GM12878 (cell line): ENCODE data around the gene XPNPEP1. TPM values are rescaled to one million over a fixed set of nuclear protein-coding genes. Genes with fewer than 3 reads are reported as not detected.

ENCODE experiments used
- BRCA1 ChIP-seq: IDR thresholded peaks from 2 replicates; pipeline ENCODE4 v1.6.1; 2011; ENCODE audit warnings: low read depth, low read length, improper control_type of control experiment
- DPF2 ChIP-seq: fragments of 450-650 bp; IDR thresholded peaks from 2 replicates; pipeline ENCODE4 v1.6.1; 2017; ENCODE audit warnings: mild to moderate bottlenecking
- FOXM1 ChIP-seq: IDR thresholded peaks from 2 replicates; pipeline ENCODE4 v1.6.1; 2012; ENCODE audit warnings: low read depth, mild to moderate bottlenecking, inconsistent platforms, low read length, moderate library complexity
- HDGF ChIP-seq: fragments of 450-650 bp; IDR thresholded peaks from 2 replicates; pipeline ENCODE4 v1.6.1; 2016; ENCODE audit warnings: antibody characterized with exemption
- MEF2A ChIP-seq: IDR thresholded peaks from 2 replicates; pipeline ENCODE4 v1.6.1; 2011; ENCODE audit warnings: low read depth, mild to moderate bottlenecking, low read length, moderate library complexity; ENCODE audit not compliant: insufficient read depth
- MXI1 ChIP-seq: fragments of 150-350 bp; IDR thresholded peaks from 2 replicates; pipeline ENCODE4 v1.6.1; 2011; ENCODE audit warnings: low read depth, mild to moderate bottlenecking, inconsistent platforms, low read length, improper control_type of control experiment
- RELB ChIP-seq: fragments of 450-650 bp; IDR thresholded peaks from 2 replicates; pipeline ENCODE4 v1.6.1; 2017; ENCODE audit warnings: low read depth, mild to moderate bottlenecking, moderate library complexity
- SIN3A ChIP-seq: IDR thresholded peaks from 2 replicates; pipeline ENCODE4 v1.6.1; 2012; ENCODE audit warnings: low read depth, low read length, improper control_type of control experiment
- ZBED1 ChIP-seq: IDR thresholded peaks from 2 replicates; pipeline ENCODE4 v1.6.1; 2016; ENCODE audit warnings: borderline replicate concordance
- ZBTB11 ChIP-seq: fragments of 450-650 bp; formaldehyde crosslinking; IDR thresholded peaks from 2 replicates; pipeline ENCODE4 v1.5.0; 2022; ENCODE audit warnings: mild to moderate bottlenecking, missing genetic modification characterization
- ZBTB33 ChIP-seq: fragments of 450-650 bp; IDR thresholded peaks from 2 replicates; pipeline ENCODE4 v1.6.1; 2017; ENCODE audit warnings: mild to moderate bottlenecking
- ZBTB4 ChIP-seq: fragments of 450-650 bp; formaldehyde crosslinking; IDR thresholded peaks from 2 replicates; pipeline ENCODE4 v1.4.0; 2022; ENCODE audit warnings: mild to moderate bottlenecking, moderate library complexity
- ZNF592 ChIP-seq: fragments of 450-650 bp; IDR thresholded peaks from 2 replicates; pipeline ENCODE4 v1.6.1; 2017; ENCODE audit warnings: mild to moderate bottlenecking, moderate library complexity
- polyA plus RNA-seq, 11 experiments: library from polyadenylated mRNA; depleted of rRNA in 4 of 11; unstranded in 6 of 11; stranded (reverse) in 5 of 11; fragments of >200 nt; fragmentation: Nextera tagmentation in 4 of 11; fragmentation: Illumina TruSeq in 1 of 11; extraction: Ambion mirVana in 4 of 11; extraction: Trizol in 1 of 11; gene quantifications; 1 replicate in 1 of 11; 2 replicates in 10 of 11; pipeline versions ENCODE4 v1.2.1 to v1.2.3, GENCODE V29; 2011 to 2016; ENCODE audit warnings: inconsistent platforms in 2 of 11, missing spikeins in 2 of 11, low read depth in 1 of 11
- total RNA-seq, 4 experiments: library from RNA; depleted of rRNA in 3 of 4; stranded (reverse); fragments of >200 nt in 3 of 4; fragmentation: Illumina TruSeq in 1 of 4; extraction: Trizol in 1 of 4; gene quantifications; 2 replicates each; pipeline versions ENCODE4 v1.2.1 to v1.2.3, GENCODE V29; 2013 to 2021

Gene XPNPEP1
- total and polyA plus RNA-seq, 10 of the 15 experiments (the other 5 are each of a cell fraction or from before 2014, with no cell fraction given), result 22.7 to 108 (median 43.5) TPM

GRCh38 chr10:109912335-109913281 is 10.7 kb downstream of the XPNPEP1 start (continued):
- no peak for TF ChIP-seq ZBTB11 (CRISPR knock-in tag)
- TF ChIP-seq HDGF, result no peak
- TF ChIP-seq FOXM1, result no peak
- TF ChIP-seq BRCA1, result no peak
- peak; percentile 79 for TF ChIP-seq RELB
- peak; percentile 93 for TF ChIP-seq DPF2
- TF ChIP-seq ZBTB4 (CRISPR knock-in tag), result no peak
- TF ChIP-seq ZNF592, result no peak
- 0 out of 2 replicates have a peak, but pooled peaks have one; percentile 30 for TF ChIP-seq MXI1
- no peak for TF ChIP-seq ZBED1
- TF ChIP-seq MEF2A, result no peak
- TF ChIP-seq ZBTB33, result no peak
- no peak for TF ChIP-seq SIN3A
